HG03457 (cell line): ENCODE measurements around the gene MOSPD2.

Experiments
- ATAC-seq: cut with Tn5 transposase; IDR thresholded peaks from one replicate; pipeline ENCODE4 v1.9.1; 2021; ENCODE audit warnings: moderate number of reproducible peaks; ENCODE audit not compliant: unreplicated experiment

MOSPD2 gene

DNA sequence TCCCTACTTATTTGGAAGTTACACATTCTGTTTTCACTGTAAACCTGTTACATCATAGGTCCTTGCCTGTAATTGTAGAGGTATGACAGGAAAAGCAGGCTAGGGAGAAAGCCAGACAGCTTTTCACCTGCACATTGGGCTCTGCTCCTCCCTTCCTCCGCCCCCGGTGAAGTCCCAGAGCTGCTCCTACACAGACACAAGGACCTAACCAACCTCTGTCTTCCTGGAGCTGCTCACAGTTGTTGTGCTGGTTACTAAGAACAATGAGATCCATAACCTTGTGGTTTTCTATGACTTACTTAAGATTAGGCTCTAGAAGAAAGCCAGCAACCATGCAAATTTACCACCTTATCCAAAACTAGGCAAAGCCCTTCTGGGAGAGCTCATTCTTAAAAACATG is 40.0 kb downstream of the MOSPD2 start:
- no peak for ATAC-seq

DNA sequence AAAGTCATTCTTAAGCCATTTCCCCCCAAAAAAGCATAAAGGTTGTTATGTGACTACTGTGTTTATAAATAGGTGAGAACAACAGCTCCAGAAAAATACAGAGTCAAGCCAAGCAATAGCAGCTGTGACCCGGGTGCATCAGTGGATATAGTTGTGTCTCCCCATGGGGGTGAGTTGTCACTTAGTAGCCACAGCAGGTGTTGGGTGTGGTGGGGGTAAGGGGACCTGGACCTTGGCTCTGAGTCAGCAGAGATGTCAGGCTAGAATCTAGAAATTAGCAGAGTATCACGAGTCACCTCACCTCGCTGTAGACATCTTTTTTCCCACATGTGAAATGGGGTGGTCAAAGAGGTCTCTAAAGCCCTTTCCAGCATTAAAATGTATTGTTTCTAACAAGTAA is 42.4 kb downstream of the MOSPD2 start:
- ATAC-seq = no peak

DNA sequence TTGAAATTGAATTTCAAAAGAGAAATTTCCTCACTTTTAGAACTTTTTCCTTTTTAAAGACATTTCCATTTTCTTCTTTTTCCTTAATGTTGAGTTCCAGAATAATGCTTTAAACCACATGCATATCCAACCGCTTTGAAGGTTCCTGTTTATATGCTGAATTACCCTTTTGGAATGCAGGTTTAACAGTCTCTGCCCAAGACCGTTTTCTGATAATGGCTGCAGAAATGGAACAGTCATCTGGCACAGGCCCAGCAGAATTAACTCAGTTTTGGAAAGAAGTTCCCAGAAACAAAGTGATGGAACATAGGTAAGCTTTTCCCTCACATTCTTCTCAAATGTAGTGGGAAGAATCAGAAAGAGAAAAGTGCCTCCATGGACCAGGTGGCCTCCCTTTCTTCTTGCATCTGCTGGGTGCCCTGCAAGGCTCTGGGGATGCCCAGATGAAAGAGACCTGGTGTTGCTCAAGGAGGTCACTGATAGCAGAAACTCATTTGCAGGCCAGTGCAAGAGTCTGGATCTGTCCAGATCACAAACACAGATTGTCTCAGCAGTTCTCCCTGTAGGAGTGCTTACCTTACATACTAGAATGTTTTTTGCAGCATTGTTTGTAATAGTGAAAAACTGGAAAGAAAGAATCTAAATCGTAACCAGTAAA is 42.9 kb downstream of the MOSPD2 start:
- no peak for ATAC-seq

DNA sequence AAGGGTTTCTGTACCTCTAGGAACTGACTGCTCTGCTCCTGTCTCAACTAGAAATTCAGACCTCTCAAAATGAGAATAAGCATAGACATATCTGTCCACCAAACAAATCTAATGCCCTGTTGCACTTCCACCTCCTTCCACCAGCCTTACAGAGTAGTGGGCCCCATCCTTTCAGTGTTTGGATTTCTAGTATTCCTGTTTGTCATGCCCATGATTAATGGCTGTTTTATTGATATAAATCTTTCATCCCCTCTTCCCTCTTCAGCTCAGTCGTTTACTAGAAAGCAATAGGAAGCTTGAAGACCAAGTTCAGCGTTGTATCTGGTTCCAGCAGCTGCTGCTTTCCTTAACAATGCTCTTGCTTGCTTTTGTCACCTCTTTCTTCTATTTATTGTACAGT is 46.2 kb downstream of the MOSPD2 start:
- ATAC-seq = no peak

DNA sequence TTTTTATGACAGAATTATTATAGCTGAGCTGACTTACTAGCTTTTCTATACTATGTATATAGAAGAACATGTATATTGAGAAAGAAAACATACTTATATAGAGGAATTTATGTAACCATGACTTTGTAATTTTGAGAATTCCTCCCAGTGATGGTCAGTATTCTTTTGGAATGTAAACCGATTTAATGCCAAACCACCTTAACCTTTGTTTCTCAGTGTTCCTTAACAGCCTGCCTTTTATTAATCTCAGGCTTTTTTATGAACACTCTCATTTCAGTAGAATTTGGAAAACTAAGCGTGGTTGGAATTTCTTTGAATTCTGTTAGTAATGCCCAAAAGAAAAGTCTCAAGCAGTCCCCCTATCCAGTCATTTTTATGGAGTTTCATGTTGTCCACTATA is 47.0 kb downstream of the MOSPD2 start:
- no peak for ATAC-seq

DNA sequence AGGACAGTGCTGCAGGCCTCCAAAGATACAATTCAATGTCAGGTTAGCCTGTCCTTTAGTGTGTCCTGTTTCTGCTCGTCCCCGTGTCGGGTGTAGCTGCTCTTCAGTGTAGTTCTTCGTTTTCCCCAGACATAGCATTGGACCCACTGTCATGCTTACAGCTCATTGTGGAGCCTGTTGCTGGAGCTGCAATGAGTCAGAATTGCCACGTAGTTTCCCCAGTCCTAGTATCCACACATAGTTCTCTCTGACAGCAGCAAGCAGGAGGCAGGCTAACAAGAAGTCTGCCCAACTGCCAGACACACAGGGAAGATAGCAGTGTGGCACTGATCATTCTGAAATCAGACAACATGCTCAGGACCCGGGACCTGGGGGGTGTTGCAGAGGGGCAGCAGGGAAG is 49.2 kb downstream of the MOSPD2 start:
- ATAC-seq = no peak

DNA sequence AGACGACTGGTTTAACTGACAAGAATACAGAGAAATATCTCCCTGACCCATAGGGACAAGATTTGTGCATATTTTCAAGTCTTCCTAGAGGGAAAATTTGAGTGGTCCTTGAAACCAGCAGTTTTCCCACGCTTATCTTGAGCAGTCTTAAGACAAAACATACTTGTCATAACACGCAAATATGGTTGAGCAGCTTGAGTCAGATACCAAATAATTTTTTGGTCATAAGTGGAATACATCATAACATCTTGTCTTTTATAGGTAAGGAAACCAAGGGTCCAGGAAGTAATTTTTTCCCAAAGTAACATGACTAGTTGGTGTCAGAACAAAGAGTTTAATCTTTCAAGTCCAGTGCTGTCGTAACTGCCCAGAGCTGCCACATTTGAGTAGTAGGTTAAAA is 50.5 kb downstream of the MOSPD2 start:
- ATAC-seq = no peak

DNA sequence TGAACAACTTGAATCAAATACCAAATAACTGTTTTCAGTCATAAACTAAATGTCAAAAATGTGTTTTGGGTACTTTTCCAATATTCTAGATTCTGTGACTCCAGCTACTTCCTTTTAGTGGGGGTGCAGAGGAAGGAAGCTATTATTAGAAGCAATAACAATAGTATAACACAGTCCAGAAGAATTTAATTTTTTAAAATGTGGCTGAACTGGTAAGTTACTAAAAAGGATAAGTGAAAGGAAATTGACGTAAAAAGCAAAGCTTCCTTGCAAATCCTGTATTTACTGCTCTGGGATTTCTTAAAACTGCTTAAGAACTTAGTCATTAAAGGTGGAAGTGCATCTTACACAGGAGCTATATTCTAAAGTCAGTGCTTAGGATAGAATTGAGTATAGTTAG is 53.2 kb downstream of the MOSPD2 start:
- no peak for ATAC-seq

DNA sequence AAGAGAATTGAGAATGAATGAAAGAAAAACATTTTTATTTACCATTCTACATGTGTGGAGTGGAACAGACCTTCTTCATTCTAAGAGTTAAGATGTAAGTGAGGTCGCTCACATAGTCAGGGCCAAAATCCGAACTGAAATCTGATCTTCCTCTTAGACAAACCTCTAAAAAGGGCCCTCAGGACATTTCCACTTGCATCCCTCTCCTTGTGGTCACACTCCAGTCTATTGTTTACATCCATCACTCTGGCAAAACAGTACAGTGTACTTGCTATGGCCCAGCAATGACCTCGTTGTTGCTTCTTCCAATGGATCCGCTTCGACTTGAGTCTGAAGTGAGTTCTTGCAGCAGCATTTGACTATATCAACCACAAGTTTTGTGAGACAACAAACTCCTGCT is 54.2 kb downstream of the MOSPD2 start:
- ATAC-seq = no peak

DNA sequence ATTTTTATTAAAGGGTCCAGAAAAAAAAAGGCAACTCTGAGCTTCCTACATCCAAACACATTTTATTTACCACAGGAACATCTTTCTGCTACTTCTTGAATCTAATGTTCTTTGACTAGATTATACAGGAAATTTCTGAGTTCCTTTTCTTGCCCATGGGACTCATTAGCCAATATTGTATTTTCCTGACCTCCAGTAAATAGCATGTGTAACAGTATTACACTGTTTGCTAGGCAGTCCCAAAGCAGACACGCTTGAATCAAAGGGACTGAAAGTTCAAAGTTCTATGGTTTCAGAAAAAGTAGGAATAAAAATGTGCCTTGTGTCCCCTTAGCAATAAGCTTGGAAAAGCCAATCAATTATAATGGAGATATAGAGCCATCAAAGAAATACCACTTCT is 57.4 kb downstream of the MOSPD2 start:
- no peak for ATAC-seq

DNA sequence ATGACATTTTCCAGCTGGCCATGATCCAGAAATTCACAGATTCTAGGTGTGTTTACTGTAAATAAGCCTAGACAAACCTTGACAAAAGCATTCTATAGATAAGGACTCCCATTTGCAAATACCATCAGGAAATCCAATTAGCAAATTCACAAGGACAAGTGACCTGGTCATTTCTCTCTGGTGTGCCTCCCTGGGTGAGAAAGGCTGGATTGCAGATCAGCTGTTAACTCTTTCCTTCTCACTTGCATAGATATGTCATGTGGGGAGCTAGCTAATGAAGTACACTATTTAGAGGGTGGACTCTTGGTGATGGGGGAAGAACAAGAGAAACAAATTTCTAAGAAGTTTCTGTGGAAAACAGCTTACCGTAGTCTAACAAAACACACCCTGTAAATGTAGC is 58.9 kb downstream of the MOSPD2 start:
- ATAC-seq = no peak

DNA sequence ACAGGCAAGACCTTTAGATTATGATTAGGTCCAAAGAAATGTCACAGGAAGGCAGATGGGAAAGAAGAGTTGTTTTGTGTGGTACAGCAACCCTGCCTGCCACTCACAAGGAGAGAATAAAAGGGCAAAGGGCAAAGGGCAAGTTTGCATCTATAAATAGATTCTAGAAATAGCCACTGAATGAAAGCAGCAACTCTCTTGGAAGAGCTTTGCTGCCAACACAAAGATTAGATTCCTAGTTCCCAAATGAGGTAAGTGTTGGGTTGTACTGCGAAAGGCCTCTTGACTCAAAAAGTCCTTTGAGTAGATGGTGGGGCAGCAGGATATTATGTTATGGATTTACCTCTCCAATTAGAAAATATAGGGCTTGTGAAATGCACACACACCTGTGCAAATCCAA is 61.2 kb downstream of the MOSPD2 start:
- no peak for ATAC-seq

DNA sequence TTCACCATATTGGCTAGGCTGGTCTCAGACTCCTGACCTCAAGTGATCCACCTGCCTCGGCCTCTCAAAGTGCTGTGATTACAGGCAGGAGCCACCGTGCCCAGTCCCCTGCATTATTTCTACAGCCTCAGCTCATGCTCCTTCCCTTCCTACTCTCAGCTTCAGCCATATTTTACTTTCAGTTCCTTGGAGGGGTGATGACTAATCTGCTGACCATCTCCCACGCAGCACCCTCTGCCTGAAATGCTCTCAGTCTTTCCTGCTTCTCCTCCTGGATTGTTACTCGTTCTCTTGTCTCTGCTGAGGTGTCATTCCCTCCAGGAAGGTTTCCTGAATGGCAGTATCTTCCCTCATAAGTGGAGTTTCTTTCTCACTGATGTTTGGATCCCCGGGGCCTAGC is 63.3 kb downstream of the MOSPD2 start:
- ATAC-seq = no peak

DNA sequence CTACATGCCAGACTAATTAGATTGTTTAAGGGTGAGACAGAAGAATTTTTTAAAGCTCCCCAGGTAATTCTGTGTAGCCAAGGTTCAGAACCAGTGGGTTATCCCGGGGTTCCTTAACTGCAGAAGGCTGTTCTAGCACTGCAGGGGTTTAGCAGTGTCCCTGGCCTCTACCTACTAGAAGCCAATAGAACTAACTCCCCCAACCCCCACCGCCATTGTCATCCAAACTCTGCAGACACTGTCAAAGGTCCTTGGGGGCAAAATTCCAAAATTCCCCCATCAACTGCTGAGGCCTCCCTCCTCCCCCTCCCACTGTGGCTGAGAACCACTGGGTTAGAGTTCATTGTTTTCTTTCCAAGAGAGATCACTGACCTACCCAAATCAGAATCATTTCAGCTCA is 66.4 kb downstream of the MOSPD2 start:
- ATAC-seq = no peak

DNA sequence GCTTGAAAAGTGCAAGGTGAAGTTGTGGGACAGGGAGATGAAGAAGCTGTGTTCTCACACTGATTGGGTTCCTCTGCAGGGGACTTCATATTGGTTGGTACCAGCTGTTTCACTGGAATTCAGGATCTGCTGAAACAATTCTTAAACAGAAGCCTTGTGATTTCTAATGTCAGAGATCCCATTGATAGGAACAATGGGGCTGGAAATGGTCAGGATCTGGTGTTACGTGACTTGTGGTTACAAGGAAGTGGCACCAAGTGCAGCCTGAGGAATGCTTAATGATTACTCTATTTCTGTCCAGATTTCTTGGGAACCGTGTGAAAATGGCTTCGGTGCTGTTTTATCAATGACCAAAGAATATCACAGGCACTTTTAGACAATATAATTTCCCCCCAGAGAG is 68.1 kb downstream of the MOSPD2 start:
- no peak for ATAC-seq

DNA sequence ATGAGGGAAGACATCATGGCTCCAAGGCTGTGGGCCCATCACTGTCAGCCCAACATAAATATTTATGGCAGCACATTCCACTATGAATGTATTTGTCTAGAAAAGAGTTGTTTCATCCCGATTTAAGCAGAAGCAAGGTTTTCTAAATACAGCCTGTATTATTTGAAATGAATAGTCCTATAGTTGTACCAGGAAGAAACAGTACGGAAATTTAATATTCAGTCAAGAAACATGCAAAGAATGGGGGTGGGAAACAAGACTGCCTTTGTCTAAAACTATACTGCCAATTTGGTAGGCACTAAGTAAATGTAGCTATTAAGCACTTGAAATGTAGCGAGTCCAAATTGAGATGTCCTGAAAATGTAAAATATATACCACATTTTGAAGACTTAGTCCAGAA is 69.1 kb downstream of the MOSPD2 start:
- ATAC-seq = no peak

DNA sequence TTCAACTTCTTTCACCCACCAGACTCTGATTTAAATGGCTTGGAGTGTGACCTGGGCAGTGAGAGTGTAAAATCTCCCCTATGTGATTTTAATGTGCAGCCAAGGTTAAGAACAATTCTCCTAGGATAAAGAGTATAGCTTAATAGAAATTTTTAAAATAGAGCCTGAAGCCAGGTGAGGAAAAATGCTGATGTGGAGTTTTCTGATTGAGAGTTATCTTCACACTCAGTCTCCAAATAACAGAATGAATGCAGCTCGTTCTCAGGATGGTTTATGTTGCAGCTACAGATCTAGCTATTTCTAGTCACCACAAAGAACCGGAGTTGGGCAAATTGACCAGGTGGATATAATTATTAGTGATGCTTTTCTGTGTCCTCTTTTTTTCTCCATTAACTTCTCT is 70.7 kb downstream of the MOSPD2 start:
- ATAC-seq = no peak

DNA sequence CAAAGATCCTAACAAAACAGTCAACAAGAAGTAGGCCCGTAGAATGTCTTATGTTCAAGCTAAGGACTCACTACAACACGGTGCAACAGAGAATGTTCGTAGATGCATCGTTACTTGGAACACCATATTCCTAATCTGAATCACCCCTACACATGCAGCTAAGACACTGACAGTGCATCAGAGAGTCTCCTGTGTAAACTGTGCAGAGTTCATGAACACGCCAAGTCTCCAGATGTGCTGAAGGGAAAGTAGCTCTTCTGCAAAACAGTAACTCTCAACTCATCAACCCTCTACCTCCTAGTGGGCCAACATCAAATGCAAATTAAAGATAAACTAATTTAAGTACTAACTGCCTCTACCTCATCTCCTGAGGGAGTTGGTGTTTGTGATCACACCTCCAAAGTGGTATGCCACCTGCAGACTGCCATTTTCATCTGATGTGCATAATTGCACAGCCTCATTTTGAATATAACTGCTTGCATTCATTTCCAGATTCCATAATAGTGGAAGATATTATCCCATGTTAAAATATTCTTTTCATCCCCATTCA is 73.5 kb downstream of the MOSPD2 start:
- ATAC-seq = no peak

DNA sequence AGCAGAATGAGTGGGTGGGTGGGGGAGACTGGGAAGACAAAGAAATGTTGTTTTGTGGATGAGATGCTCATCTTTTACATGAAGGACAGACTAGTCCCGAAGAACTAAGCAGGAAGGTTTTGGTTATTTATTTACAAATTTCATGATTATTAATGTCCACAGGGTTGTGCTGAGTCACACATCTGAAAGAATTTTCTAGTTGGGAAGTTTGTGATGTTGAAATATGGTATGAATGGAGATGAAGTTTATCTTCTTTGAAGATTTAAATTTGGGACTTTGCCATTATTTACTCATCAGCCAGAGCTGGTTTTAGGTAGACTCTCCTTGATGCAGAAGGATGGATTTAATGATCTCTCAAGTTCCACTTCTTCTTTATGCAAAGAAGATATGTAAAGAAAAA is 75.5 kb downstream of the MOSPD2 start:
- no peak for ATAC-seq

DNA sequence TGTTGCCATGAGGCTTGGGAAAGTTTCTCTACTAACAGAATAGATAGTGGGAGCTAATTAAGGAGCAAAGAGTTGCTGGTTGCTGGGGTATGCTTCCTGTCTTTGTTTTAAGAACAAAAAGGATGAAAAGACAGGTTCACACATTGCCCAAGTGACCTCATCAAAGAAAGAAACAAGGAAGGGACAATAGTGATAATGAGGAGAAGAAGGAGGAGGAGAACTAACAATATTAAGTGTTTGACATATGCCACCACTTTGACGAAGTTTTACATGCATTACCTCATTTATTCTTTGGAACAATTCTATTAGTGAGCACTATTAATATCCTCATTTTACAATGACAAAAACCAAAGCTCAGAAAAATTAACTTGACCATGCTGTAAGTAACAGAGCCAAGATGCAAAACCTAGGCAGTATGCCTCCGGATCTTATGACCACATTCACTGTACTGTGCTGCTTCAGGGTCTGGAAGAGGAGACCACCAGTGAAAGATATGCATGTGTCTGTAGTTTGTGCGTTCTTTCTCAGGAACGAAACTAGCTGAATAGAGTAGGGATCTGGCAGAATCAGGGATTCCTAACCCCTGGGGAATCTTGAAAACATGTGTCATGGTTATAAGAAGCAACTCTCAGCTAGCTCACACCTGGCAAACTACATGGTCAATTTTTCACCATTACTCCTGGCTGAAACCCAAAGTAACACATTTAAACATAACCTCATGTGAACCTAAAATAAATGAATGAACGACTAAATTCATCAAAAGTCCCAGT is 83.8 kb downstream of the MOSPD2 start:
- no peak for ATAC-seq

DNA sequence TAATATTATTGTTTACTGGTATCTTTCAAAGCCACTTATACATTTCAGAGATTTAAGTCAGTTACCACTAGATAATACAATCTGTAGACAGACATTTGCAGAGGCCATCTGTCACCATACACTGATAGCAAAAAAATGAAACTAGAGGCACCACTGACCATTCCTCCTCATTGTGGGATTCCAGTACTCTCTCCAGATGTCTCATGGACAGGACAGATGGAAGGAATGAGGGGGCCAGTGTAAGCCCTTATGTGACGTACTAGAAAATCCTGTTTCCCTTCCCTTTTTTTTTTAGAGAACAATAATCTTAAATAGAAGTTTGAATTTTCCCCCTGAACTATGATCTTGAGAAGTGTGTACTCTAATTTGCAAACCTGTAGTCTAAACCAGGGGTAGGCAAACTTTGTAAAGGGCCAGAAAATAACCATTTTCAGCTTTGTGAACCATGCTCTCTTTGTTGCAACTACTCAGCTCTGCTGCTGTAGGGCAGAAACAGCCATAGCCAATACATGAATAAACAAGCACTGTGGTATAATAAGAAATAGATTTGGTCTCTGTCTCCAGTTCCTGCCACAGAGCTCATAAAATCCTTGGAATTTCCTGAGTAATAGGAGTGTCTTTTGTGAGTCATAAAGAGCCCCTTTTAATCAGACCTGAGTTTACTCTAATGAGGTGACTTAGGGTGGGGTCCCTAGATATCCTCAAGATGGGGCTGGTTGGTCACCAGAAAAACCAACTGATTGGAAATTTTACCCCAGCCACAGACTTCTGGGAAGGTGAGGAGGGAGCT is 90.4 kb downstream of the MOSPD2 start:
- no peak for ATAC-seq

DNA sequence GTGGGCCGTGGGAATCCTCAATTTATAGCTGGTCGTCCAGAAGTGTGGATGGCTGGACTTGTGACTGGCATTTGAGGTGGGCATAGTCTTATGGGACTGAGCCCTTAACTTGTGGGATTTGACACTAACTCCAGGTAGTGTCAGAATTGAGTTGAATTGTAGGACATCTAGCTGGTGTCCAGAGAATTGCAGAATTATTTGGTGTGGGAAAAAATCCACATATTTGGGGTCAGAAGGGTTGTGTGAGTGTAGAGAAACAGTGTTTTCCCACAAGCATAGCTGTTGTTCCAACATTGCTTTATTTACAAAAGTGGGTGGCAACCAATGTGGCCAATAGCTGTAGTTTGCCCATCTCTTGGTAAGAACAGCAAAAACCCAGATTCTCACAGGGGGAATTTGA is 91.3 kb downstream of the MOSPD2 start:
- ATAC-seq = no peak
